Eye (tissue), 1 donor: ENCODE results near the gene SELENOH.

Source experiments
- DNase-seq: peaks from one replicate; pipeline ENCODE4 v3.0.0-alpha.2; 2015

SELENOH gene

GRCh38 chr11:57751176-57751575 lies 9.9 kb downstream of the SELENOH start:
- no peak for DNase-seq

GRCh38 chr11:57751676-57752253 lies 10.5 kb downstream of the SELENOH start, which contains the start of gene BTBD18:
BTBD18 (minus strand) TSS chr11:57751819; CDS start chr11:57751188, 631 bp downstream.
- peak; percentile 54 for DNase-seq

- DNase-seq = no peak
Measured at GRCh38 chr11:57752954-57753353, 11.7 kb downstream of the SELENOH start.

GRCh38 chr11:57758174-57758573 lies 16.9 kb downstream of the SELENOH start:
- DNase-seq = no peak

GRCh38 chr11:57761301-57762234 lies 20.3 kb downstream of the SELENOH start, which contains the start of gene CTNND1:
CTNND1 (plus strand) TSS chr11:57761802; CDS start chr11:57791479, 29,677 bp downstream.
- peak; percentile 98 for DNase-seq

- peak; percentile 75 for DNase-seq
Measured at GRCh38 chr11:57762235-57762861, 21.1 kb downstream of the SELENOH start.

GRCh38 chr11:57763568-57763967 lies 22.3 kb downstream of the SELENOH start:
- peak; percentile 85 for DNase-seq

GRCh38 chr11:57764021-57764420 lies 22.7 kb downstream of the SELENOH start:
- DNase-seq = no peak

GRCh38 chr11:57764566-57764965 lies 23.3 kb downstream of the SELENOH start:
- DNase-seq = no peak

- no peak for DNase-seq
Measured at GRCh38 chr11:57764972-57765371, 23.7 kb downstream of the SELENOH start.

GRCh38 chr11:57770793-57771192 lies 29.5 kb downstream of the SELENOH start:
- DNase-seq = no peak

- DNase-seq = no peak
Measured at GRCh38 chr11:57771365-57771764, 30.1 kb downstream of the SELENOH start.

GRCh38 chr11:57772562-57772961 lies 31.3 kb downstream of the SELENOH start:
- DNase-seq = no peak

- no peak for DNase-seq
Measured at GRCh38 chr11:57773026-57773598, 31.8 kb downstream of the SELENOH start.

- DNase-seq = no peak
Measured at GRCh38 chr11:57775491-57775890, 34.2 kb downstream of the SELENOH start.

GRCh38 chr11:57776031-57776521 lies 34.8 kb downstream of the SELENOH start:
- peak; percentile 76 for DNase-seq

- DNase-seq = no peak
Measured at GRCh38 chr11:57776577-57777210, 35.4 kb downstream of the SELENOH start.

GRCh38 chr11:57777969-57778317 lies 36.7 kb downstream of the SELENOH start:
- DNase-seq = no peak

GRCh38 chr11:57778318-57779037 lies 37.2 kb downstream of the SELENOH start:
- DNase-seq = peak; percentile 97

GRCh38 chr11:57779276-57779675 lies 38.0 kb downstream of the SELENOH start:
- DNase-seq = peak; percentile 71

GRCh38 chr11:57781529-57781943 lies 40.2 kb downstream of the SELENOH start:
- DNase-seq = no peak

- no peak for DNase-seq
Measured at GRCh38 chr11:57785072-57785471, 43.8 kb downstream of the SELENOH start.
